Kidney tubule cell (primary cell): ENCODE data around the gene RREB1.

ENCODE experiments used
- DNase-seq: peaks from one replicate; pipeline ENCODE4 v3.0.0-alpha.2; 2018; ENCODE audit warnings: low spot score

RREB1 gene

GRCh38 chr6:7245668-7246393, 138.1 kb downstream of the RREB1 start:
- no peak for DNase-seq

GRCh38 chr6:7246401-7247178, 138.8 kb downstream of the RREB1 start:
- DNase-seq = no peak

GRCh38 chr6:7247179-7247456, 139.4 kb downstream of the RREB1 start:
- no peak for DNase-seq

- DNase-seq = no peak
Measured at GRCh38 chr6:7247828-7248227, 140.1 kb downstream of the RREB1 start.

GRCh38 chr6:7249391-7249790, 141.6 kb downstream of the RREB1 start:
- DNase-seq = no peak

GRCh38 chr6:7249946-7250643, 142.3 kb downstream of the RREB1 start:
- DNase-seq = peak; percentile 32

GRCh38 chr6:7250812-7251211, 143.1 kb downstream of the RREB1 start:
- DNase-seq = no peak

GRCh38 chr6:7251646-7252260, 144.0 kb downstream of the RREB1 start:
- DNase-seq = no peak

- DNase-seq = no peak
Measured at GRCh38 chr6:7252390-7252789, 144.6 kb downstream of the RREB1 start.

GRCh38 chr6:7254980-7255835, 147.4 kb downstream of the RREB1 start:
- no peak for DNase-seq

GRCh38 chr6:7255918-7256317, 148.2 kb downstream of the RREB1 start:
- no peak for DNase-seq

GRCh38 chr6:7256785-7257184, 149.0 kb downstream of the RREB1 start:
- DNase-seq = no peak

- no peak for DNase-seq
Measured at GRCh38 chr6:7257521-7258230, 149.9 kb downstream of the RREB1 start.

- DNase-seq = no peak
Measured at GRCh38 chr6:7258231-7258763, 150.5 kb downstream of the RREB1 start.

- DNase-seq = no peak
Measured at GRCh38 chr6:7260291-7261031, 152.7 kb downstream of the RREB1 start.

GRCh38 chr6:7261032-7261841, 153.5 kb downstream of the RREB1 start:
- DNase-seq = peak; percentile 96

GRCh38 chr6:7261852-7262461, 154.2 kb downstream of the RREB1 start:
- DNase-seq = peak; percentile 33

- no peak for DNase-seq
Measured at GRCh38 chr6:7262746-7263518, 155.2 kb downstream of the RREB1 start.
